ENCODE measurements around the gene RFLNA. TPM values are rescaled to one million over a fixed set of nuclear protein-coding genes. Genes with fewer than 3 reads are reported as not detected.

RFLNA gene
- total and polyA plus RNA-seq, 2 of the 13 experiments (the other 11 are each of a cell fraction or from before 2014, with no cell fraction given), result not detected

- no peak for TF ChIP-seq ZBTB4 (CRISPR knock-in tag; IDR thresholded peaks at IDR 0.05; ENCODE audit: borderline replicate concordance)
Measured at GRCh38 chr12:124324803-124325705, 30.2 kb downstream of the RFLNA start (continued).

GRCh38 chr12:124326104-124326503 is 31.2 kb downstream of the RFLNA start:
- Histone ChIP-seq H4K20me1 (ENCODE audit: insufficient read depth, low read length) (no peaks in the 10 kb centered on the region), H3K4me3 (replicated peaks in 1 of 3; ENCODE audit: insufficient read depth in 1 of 3, low read depth in 2 of 3, low read length in 3 of 3) (no peak overlapping the region), H3K9me3 (ENCODE audit: low read length) (peaks cover 7% of the 10 kb centered on the region), H3K36me3 (replicated peaks in 1 of 2; ENCODE audit: control insufficient read depth in 1 of 2, insufficient read depth in 2 of 2, low read length in 2 of 2) (0 out of 5 replicates have a peak, but pooled peaks cover 4 to 13% of the 10 kb centered on the region in 2 experiments), H3K27me3 (ENCODE audit: control insufficient read depth in 1 of 2, insufficient read depth in 2 of 2, low read length in 2 of 2) (no peaks in the 10 kb centered on the region), H3K27ac (ENCODE audit: extremely low read length, insufficient read depth, low read length) (no peak overlapping the region), H3K9ac (ENCODE audit: insufficient read depth, low read depth, low read length) (no peak overlapping the region), H3K4me2 (ENCODE audit: low read depth, low read length) (no peak overlapping the region), H3K4me1 (ENCODE audit: insufficient read depth, low read length) (no peaks in the 10 kb centered on the region), H2AFZ (ENCODE audit: low read length) (no peak overlapping the region), H3K79me2 (ENCODE audit: insufficient read depth, low read length) (no peaks in the 10 kb centered on the region)
- in situ Hi-C loops (cut with HindIII; ENCODE audit: extremely low pct_ligation_motif_present, low pct_unique_long_range_greater_than_20kb), result no loop called here
- FAIRE-seq (no peak), ATAC-seq (no peak), DNase-seq (ENCODE audit: low spot score) (no peak)
- no TSS peak for BruUV-seq (replicated peaks)
- TF ChIP-seq AGO2 (optimal IDR thresholded peaks at IDR 0.05; ENCODE audit: low read depth, low read length) (peak; percentile 55), ZBTB33 (CRISPR knock-in tag; IDR thresholded peaks at IDR 0.05) (peak; percentile 42; the same call in 1 of the 2 replicates), MYC (CRISPR knock-in tag; IDR thresholded peaks at IDR 0.05; ENCODE audit: borderline replicate concordance) (no peak), KDM2A (CRISPR knock-in tag; IDR thresholded peaks at IDR 0.05; ENCODE audit: borderline replicate concordance, low read depth) (no peak), FOXP1 (IDR thresholded peaks at IDR 0.05) (no peak), FOXP1 (CRISPR knock-in tag; IDR thresholded peaks at IDR 0.05) (no peak), MLLT10 (CRISPR knock-in tag; IDR thresholded peaks at IDR 0.05) (no peak)
- intact Hi-C loops (cut with micrococcal nuclease; ENCODE audit: unreplicated experiment), result no loop called here
- WGBS (ENCODE audit: low lambda C conversion rate), result 97% methylated on average over 5 of the region's 23 CpGs
- CTCF ChIA-PET (ENCODE audit: low intra/inter-chr PET ratio, low total read pairs), result no interaction called here
- POLR2A ChIA-PET, result no interaction called here
